SJSA1 (cell line): ENCODE data around the gene CAMK2B. TPM values are rescaled to one million over a fixed set of nuclear protein-coding genes. Genes with fewer than 3 reads are reported as not detected.

Experiments used
- DNase-seq, 2 experiments: peaks; one replicate each; pipeline ENCODE4 v3.0.0-alpha.2; 2015 to 2020; ENCODE audit warnings: low spot score in 2 of 2, low read depth in 1 of 2
- H3K27ac ChIP-seq: fragments of 250-450 bp; sonication (Bioruptor Pico); 2 replicates; pipeline ENCODE4 v1.5.1; 2020; ENCODE audit warnings: mild to moderate bottlenecking, moderate library complexity
- H3K27me3 ChIP-seq: fragments of 250-450 bp; sonication (Bioruptor Pico); replicated peaks from 2 replicates; pipeline ENCODE4 v1.5.1; 2020; ENCODE audit warnings: mild to moderate bottlenecking, moderate library complexity
- H3K36me3 ChIP-seq: fragments of 250-450 bp; sonication (Bioruptor Pico); 2 replicates; pipeline ENCODE4 v1.5.1; 2020; ENCODE audit warnings: mild to moderate bottlenecking
- H3K4me1 ChIP-seq: fragments of 250-450 bp; sonication (Bioruptor Pico); replicated peaks from 2 replicates; pipeline ENCODE4 v1.6.1; 2021; ENCODE audit warnings: mild to moderate bottlenecking
- H3K4me3 ChIP-seq: fragments of 250-450 bp; sonication (Bioruptor Pico); 2 replicates; pipeline ENCODE4 v1.5.1; 2020; ENCODE audit warnings: mild to moderate bottlenecking
- H3K9me3 ChIP-seq: fragments of 250-450 bp; sonication (Bioruptor Pico); replicated peaks from 2 replicates; pipeline ENCODE4 v1.5.1; 2020; ENCODE audit warnings: mild to moderate bottlenecking
- total RNA-seq: library from RNA; depleted of rRNA; stranded (reverse); fragments of >200 nt; shearing (Covaris generic); gene quantifications from 2 replicates; pipeline ENCODE4 v1.2.3, GENCODE V29; 2014

The CAMK2B gene
- total RNA-seq, 1 experiment from 2014 or later: not detected

- H3K4me3 ChIP-seq: no peak overlapping the region
- no peaks in the 10 kb centered on the region for H3K9me3 ChIP-seq
- H3K27me3 ChIP-seq: 0 out of 2 replicates have a peak, but pooled peaks cover 3% of the 10 kb centered on the region
- peaks cover 5% of the 10 kb centered on the region; the same call in 1 of the 2 replicates for H3K4me1 ChIP-seq
- peak in 1 of 2 experiments; percentile 37 for DNase-seq
- no peaks in the 10 kb centered on the region for H3K36me3 ChIP-seq
- H3K27ac ChIP-seq: no peak overlapping the region
Observed at GRCh38 chr7:44310221-44310848, 15.1 kb downstream of the CAMK2B start.

- Histone ChIP-seq H3K27ac (no peak overlapping the region), H3K4me3 (no peak overlapping the region), H3K9me3 (no peaks in the 10 kb centered on the region), H3K4me1 (peaks cover 5% of the 10 kb centered on the region; the same call in 1 of the 2 replicates), H3K27me3 (0 out of 2 replicates have a peak, but pooled peaks cover 2% of the 10 kb centered on the region), H3K36me3 (no peaks in the 10 kb centered on the region)
- DNase-seq: peak in 1 of 2 experiments; percentile 37
Observed at GRCh38 chr7:44309271-44310091, 15.9 kb downstream of the CAMK2B start.

- peak in 1 of 2 experiments; percentile 39 for DNase-seq
- H3K27me3 ChIP-seq: no peaks in the 10 kb centered on the region
- no peaks in the 10 kb centered on the region for H3K9me3 ChIP-seq
- peaks cover 5% of the 10 kb centered on the region; the same call in 1 of the 2 replicates for H3K4me1 ChIP-seq
- no peak overlapping the region for H3K4me3 ChIP-seq
- no peaks in the 10 kb centered on the region for H3K36me3 ChIP-seq
- no peak overlapping the region for H3K27ac ChIP-seq
Observed at GRCh38 chr7:44308596-44309270, 16.7 kb downstream of the CAMK2B start.

- Histone ChIP-seq H3K27ac (0 out of 2 replicates have a peak overlapping the region, but pooled peaks have one; percentile 4), H3K4me3 (no peak overlapping the region), H3K36me3 (no peaks in the 10 kb centered on the region), H3K4me1 (peaks cover 5% of the 10 kb centered on the region; the same call in 1 of the 2 replicates), H3K9me3 (no peaks in the 10 kb centered on the region), H3K27me3 (no peaks in the 10 kb centered on the region)
- peak in 1 of 2 experiments; percentile 36 for DNase-seq
Observed at GRCh38 chr7:44307905-44308595, 17.3 kb downstream of the CAMK2B start.

- Histone ChIP-seq H3K36me3 (no peaks in the 10 kb centered on the region), H3K27ac (0 out of 2 replicates have a peak overlapping the region, but pooled peaks have one; percentile 4), H3K4me3 (no peak overlapping the region), H3K4me1 (peaks cover 5% of the 10 kb centered on the region; the same call in 1 of the 2 replicates), H3K27me3 (no peaks in the 10 kb centered on the region), H3K9me3 (no peaks in the 10 kb centered on the region)
- DNase-seq: peak; percentile 51 to 75
Observed at GRCh38 chr7:44307301-44307900, 18.0 kb downstream of the CAMK2B start.

- Histone ChIP-seq H3K27ac (no peak overlapping the region), H3K36me3 (no peaks in the 10 kb centered on the region), H3K4me1 (peaks cover 5% of the 10 kb centered on the region; the same call in 1 of the 2 replicates), H3K27me3 (no peaks in the 10 kb centered on the region), H3K4me3 (no peak overlapping the region), H3K9me3 (no peaks in the 10 kb centered on the region)
- peak in 1 of 2 experiments; percentile 36 for DNase-seq
Observed at GRCh38 chr7:44306606-44307005, 18.8 kb downstream of the CAMK2B start.

- no peaks in the 10 kb centered on the region; the same call in 1 of the 2 replicates for H3K27me3 ChIP-seq
- H3K9me3 ChIP-seq: no peaks in the 10 kb centered on the region
- peaks cover 5% of the 10 kb centered on the region; the same call in 1 of the 2 replicates for H3K4me1 ChIP-seq
- no peak overlapping the region for H3K4me3 ChIP-seq
- DNase-seq: no peak
- H3K27ac ChIP-seq: no peak overlapping the region
- no peaks in the 10 kb centered on the region for H3K36me3 ChIP-seq
Observed at GRCh38 chr7:44305564-44306507, 19.6 kb downstream of the CAMK2B start.

GRCh38 chr7:44294325-44295069 lies 30.9 kb downstream of the CAMK2B start:
- peak in 1 of 2 experiments; percentile 29 for DNase-seq
- H3K9me3 ChIP-seq: no peaks in the 10 kb centered on the region
- no peaks in the 10 kb centered on the region for H3K4me1 ChIP-seq
- H3K27me3 ChIP-seq: peaks cover 51% of the 10 kb centered on the region
- no peak overlapping the region for H3K27ac ChIP-seq
- H3K36me3 ChIP-seq: no peaks in the 10 kb centered on the region
- H3K4me3 ChIP-seq: no peak overlapping the region

- Histone ChIP-seq H3K27ac (no peak overlapping the region), H3K27me3 (peaks cover 46% of the 10 kb centered on the region), H3K4me3 (no peak overlapping the region), H3K9me3 (no peaks in the 10 kb centered on the region), H3K36me3 (no peaks in the 10 kb centered on the region), H3K4me1 (no peaks in the 10 kb centered on the region)
- peak in 1 of 2 experiments; percentile 22 for DNase-seq
Observed at GRCh38 chr7:44293561-44294324, 31.7 kb downstream of the CAMK2B start.

- H3K36me3 ChIP-seq: no peaks in the 10 kb centered on the region
- no peaks in the 10 kb centered on the region for H3K9me3 ChIP-seq
- H3K4me1 ChIP-seq: no peaks in the 10 kb centered on the region
- H3K27ac ChIP-seq: no peak overlapping the region
- H3K4me3 ChIP-seq: no peak overlapping the region
- DNase-seq: peak in 1 of 2 experiments; percentile 30
- peaks cover 38% of the 10 kb centered on the region for H3K27me3 ChIP-seq
Observed at GRCh38 chr7:44292876-44293560, 32.4 kb downstream of the CAMK2B start.
